ENCODE results near the gene TFG. TPM values are rescaled to one million over a fixed set of nuclear protein-coding genes. Genes with fewer than 3 reads are reported as not detected.

Gene TFG
- total and polyA plus RNA-seq, 2 experiments from 2014 or later: 87.6 to 88.5 TPM

DNA sequence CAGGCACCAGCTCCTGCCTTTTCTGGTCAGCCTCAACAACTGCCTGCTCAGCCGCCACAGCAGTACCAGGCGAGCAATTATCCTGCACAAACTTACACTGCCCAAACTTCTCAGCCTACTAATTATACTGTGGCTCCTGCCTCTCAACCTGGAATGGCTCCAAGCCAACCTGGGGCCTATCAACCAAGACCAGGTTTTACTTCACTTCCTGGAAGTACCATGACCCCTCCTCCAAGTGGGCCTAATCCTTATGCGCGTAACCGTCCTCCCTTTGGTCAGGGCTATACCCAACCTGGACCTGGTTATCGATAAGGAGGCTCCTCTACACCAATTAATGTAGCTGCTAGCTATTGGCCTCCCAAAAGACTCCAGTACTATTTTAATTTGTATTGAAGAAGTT lies 38.9 kb downstream of the TFG start:
- H3K36me3 ChIP-seq (ENCODE audit: insufficient read depth): peaks cover 28% of the 10 kb centered on the region; the same call in 1 of the 2 replicates
- Mint-ChIP-seq H3K27ac (no peak overlapping the region; the same call in 1 of the 2 replicates), H3K27me3 (ENCODE audit: insufficient read depth, low read depth, poor library complexity) (no peaks in the 10 kb centered on the region), H3K4me1 (peaks cover 28% of the 10 kb centered on the region), H3K4me3 (no peak overlapping the region), H3K9me3 (no peaks in the 10 kb centered on the region), H3K36me3 (ENCODE audit: low read depth) (peaks cover 50% of the 10 kb centered on the region; the same call in 2 of the 3 replicates)
- H2AFZ ChIP-seq: no peak overlapping the region
- H3K27ac ChIP-seq (ENCODE audit: low read depth): no peak overlapping the region
- no peaks in the 10 kb centered on the region for H3K27me3 ChIP-seq (ENCODE audit: insufficient read depth)
- H4K20me1 ChIP-seq (replicated peaks; ENCODE audit: insufficient read depth): no peaks in the 10 kb centered on the region
- TF ChIP-seq, protein P1, sequence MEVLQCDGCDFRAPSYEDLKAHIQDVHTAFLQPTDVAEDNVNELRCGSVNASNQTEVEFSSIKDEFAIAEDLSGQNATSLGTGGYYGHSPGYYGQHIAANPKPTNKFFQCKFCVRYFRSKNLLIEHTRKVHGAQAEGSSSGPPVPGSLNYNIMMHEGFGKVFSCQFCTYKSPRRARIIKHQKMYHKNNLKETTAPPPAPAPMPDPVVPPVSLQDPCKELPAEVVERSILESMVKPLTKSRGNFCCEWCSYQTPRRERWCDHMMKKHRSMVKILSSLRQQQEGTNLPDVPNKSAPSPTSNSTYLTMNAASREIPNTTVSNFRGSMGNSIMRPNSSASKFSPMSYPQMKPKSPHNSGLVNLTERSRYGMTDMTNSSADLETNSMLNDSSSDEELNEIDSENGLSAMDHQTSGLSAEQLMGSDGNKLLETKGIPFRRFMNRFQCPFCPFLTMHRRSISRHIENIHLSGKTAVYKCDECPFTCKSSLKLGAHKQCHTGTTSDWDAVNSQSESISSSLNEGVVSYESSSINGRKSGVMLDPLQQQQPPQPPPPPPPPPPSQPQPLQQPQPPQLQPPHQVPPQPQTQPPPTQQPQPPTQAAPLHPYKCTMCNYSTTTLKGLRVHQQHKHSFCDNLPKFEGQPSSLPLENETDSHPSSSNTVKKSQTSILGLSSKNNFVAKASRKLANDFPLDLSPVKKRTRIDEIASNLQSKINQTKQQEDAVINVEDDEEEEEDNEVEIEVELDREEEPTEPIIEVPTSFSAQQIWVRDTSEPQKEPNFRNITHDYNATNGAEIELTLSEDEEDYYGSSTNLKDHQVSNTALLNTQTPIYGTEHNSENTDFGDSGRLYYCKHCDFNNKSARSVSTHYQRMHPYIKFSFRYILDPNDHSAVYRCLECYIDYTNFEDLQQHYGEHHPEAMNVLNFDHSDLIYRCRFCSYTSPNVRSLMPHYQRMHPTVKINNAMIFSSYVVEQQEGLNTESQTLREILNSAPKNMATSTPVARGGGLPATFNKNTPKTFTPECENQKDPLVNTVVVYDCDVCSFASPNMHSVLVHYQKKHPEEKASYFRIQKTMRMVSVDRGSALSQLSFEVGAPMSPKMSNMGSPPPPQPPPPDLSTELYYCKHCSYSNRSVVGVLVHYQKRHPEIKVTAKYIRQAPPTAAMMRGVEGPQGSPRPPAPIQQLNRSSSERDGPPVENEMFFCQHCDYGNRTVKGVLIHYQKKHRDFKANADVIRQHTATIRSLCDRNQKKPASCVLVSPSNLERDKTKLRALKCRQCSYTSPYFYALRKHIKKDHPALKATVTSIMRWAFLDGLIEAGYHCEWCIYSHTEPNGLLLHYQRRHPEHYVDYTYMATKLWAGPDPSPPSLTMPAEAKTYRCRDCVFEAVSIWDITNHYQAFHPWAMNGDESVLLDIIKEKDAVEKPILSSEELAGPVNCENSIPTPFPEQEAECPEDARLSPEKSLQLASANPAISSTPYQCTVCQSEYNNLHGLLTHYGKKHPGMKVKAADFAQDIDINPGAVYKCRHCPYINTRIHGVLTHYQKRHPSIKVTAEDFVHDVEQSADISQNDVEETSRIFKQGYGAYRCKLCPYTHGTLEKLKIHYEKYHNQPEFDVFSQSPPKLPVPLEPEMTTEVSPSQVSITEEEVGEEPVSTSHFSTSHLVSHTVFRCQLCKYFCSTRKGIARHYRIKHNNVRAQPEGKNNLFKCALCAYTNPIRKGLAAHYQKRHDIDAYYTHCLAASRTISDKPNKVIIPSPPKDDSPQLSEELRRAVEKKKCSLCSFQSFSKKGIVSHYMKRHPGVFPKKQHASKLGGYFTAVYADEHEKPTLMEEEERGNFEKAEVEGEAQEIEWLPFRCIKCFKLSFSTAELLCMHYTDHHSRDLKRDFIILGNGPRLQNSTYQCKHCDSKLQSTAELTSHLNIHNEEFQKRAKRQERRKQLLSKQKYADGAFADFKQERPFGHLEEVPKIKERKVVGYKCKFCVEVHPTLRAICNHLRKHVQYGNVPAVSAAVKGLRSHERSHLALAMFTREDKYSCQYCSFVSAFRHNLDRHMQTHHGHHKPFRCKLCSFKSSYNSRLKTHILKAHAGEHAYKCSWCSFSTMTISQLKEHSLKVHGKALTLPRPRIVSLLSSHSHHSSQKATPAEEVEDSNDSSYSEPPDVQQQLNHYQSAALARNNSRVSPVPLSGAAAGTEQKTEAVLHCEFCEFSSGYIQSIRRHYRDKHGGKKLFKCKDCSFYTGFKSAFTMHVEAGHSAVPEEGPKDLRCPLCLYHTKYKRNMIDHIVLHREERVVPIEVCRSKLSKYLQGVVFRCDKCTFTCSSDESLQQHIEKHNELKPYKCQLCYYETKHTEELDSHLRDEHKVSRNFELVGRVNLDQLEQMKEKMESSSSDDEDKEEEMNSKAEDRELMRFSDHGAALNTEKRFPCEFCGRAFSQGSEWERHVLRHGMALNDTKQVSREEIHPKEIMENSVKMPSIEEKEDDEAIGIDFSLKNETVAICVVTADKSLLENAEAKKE (CRISPR knock-in tag; IDR thresholded peaks at IDR 0.05): no peak
- TF ChIP-seq EZH2 (IDR thresholded peaks at IDR 0.05; ENCODE audit: low read depth, unreplicated experiment) (no peak), ZNF331 (CRISPR knock-in tag; IDR thresholded peaks at IDR 0.05; ENCODE audit: low read depth) (no peak), ETS1 (IDR thresholded peaks at IDR 0.05) (no peak), EZH2phosphoT487 (IDR thresholded peaks at IDR 0.05; ENCODE audit: unreplicated experiment) (no peak), STAT1 (IDR thresholded peaks at IDR 0.05; ENCODE audit: unreplicated experiment) (no peak), NANOG (IDR thresholded peaks at IDR 0.05; ENCODE audit: borderline replicate concordance) (no peak), JUNB (IDR thresholded peaks at IDR 0.05; ENCODE audit: unreplicated experiment) (no peak), ZNF114 (CRISPR knock-in tag; IDR thresholded peaks at IDR 0.05) (no peak), CREB1 (CRISPR knock-in tag; IDR thresholded peaks at IDR 0.05; ENCODE audit: low read depth) (no peak), POLR2AphosphoS5 (IDR thresholded peaks at IDR 0.05; ENCODE audit: low read depth) (no peak), CTCF (conservative IDR thresholded peaks at IDR 0.05; ENCODE audit: low read depth in 2 of 2) (no peak)
- TF ChIP-seq, protein P2, sequence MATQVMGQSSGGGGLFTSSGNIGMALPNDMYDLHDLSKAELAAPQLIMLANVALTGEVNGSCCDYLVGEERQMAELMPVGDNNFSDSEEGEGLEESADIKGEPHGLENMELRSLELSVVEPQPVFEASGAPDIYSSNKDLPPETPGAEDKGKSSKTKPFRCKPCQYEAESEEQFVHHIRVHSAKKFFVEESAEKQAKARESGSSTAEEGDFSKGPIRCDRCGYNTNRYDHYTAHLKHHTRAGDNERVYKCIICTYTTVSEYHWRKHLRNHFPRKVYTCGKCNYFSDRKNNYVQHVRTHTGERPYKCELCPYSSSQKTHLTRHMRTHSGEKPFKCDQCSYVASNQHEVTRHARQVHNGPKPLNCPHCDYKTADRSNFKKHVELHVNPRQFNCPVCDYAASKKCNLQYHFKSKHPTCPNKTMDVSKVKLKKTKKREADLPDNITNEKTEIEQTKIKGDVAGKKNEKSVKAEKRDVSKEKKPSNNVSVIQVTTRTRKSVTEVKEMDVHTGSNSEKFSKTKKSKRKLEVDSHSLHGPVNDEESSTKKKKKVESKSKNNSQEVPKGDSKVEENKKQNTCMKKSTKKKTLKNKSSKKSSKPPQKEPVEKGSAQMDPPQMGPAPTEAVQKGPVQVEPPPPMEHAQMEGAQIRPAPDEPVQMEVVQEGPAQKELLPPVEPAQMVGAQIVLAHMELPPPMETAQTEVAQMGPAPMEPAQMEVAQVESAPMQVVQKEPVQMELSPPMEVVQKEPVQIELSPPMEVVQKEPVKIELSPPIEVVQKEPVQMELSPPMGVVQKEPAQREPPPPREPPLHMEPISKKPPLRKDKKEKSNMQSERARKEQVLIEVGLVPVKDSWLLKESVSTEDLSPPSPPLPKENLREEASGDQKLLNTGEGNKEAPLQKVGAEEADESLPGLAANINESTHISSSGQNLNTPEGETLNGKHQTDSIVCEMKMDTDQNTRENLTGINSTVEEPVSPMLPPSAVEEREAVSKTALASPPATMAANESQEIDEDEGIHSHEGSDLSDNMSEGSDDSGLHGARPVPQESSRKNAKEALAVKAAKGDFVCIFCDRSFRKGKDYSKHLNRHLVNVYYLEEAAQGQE (IDR thresholded peaks at IDR 0.05; ENCODE audit: unreplicated experiment): no peak
- H3K79me2 ChIP-seq (replicated peaks; ENCODE audit: insufficient read depth): peaks cover 4% of the 10 kb centered on the region; the same call in 1 of the 2 replicates
- H3K9me2 ChIP-seq (ENCODE audit: insufficient read depth): no peaks in the 10 kb centered on the region
- DNase-seq (ENCODE audit: low spot score): no peak
- no peak overlapping the region for H3K4me3 ChIP-seq
- no peak overlapping the region for H3K4me2 ChIP-seq
- H3F3A ChIP-seq (replicated peaks; ENCODE audit: low read depth): no peaks in the 10 kb centered on the region
- peaks cover 24% of the 10 kb centered on the region for H3K4me1 ChIP-seq (ENCODE audit: insufficient read depth)
- no peak for ATAC-seq
